LHCN-M2 (cell line): Measurements from ENCODE around the gene NXPH4. TPM values are rescaled to one million over a fixed set of nuclear protein-coding genes. Genes with fewer than 3 reads are reported as not detected.

ENCODE experiments used
- DNase-seq: peaks from one replicate; pipeline ENCODE4 v3.0.0-alpha.2; 2012; ENCODE audit warnings: low read depth
- total RNA-seq: library from RNA; depleted of rRNA; stranded (reverse); fragments of >200 nt; gene quantifications from 2 replicates; pipeline ENCODE4 v1.2.3, GENCODE V29; 2014

The NXPH4 gene
- total RNA-seq, 1 experiment from 2014 or later, result 1.4 TPM

GRCh38 chr12:57183939-57184725, 32.5 kb upstream of the NXPH4 start:
- DNase-seq, result no peak

DNA sequence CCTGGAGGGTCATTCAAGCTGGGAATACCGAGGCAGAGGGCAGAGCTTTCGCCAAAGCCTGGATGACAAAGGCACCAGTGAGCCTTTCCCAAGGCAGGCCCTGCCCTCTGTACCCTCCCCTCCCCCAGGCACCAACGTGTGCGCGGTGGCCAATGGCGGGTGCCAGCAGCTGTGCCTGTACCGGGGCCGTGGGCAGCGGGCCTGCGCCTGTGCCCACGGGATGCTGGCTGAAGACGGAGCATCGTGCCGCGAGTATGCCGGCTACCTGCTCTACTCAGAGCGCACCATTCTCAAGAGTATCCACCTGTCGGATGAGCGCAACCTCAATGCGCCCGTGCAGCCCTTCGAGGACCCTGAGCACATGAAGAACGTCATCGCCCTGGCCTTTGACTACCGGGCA, 31.2 kb upstream of the NXPH4 start:
- DNase-seq, result no peak

GRCh38 chr12:57185906-57186508, 30.6 kb upstream of the NXPH4 start:
- DNase-seq, result no peak

- DNase-seq, result no peak
Measured at GRCh38 chr12:57187222-57188089, 29.1 kb upstream of the NXPH4 start.

DNA sequence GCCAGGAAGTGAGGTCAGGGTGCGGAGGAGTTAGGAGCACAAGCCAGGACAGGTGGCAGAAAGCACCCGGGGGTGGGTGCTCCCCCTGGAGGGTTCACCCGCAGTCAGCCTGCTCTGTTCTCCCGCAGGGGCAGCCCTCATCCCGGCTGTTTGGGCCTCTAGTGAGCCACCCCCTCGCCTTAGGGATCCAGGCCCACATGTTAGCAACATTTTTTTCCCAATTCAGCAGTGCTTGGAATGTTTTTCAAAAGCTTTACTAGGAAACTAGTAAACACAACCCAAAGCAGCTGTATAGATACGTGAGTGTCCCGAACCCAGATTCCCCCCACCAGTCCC, 28.5 kb upstream of the NXPH4 start:
- no peak for DNase-seq

DNA sequence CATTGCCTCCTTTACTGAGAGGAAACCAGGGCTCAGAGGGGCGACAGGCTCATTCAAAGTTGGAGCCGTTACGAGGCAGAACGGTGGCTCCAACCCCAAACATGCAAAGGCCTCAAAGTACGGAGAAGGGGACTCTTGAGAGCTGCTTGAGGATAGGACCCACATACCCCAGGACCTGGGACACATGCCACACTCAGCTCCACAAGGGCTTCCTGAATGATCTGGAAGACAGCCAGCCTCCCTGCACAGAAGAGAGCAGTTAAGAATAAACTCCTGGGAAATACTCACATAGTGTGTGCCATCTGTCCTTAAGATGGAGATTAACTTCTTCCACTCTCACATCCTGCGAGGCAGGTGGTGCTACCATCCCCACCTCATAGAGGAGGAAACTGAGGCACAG, 26.6 kb upstream of the NXPH4 start:
- DNase-seq, result no peak

GRCh38 chr12:57190821-57191220, 25.8 kb upstream of the NXPH4 start:
- no peak for DNase-seq

GRCh38 chr12:57191410-57191809, 25.2 kb upstream of the NXPH4 start:
- no peak for DNase-seq

GRCh38 chr12:57192920-57193319, 23.7 kb upstream of the NXPH4 start:
- no peak for DNase-seq

GRCh38 chr12:57193706-57194245, 22.8 kb upstream of the NXPH4 start:
- DNase-seq, result no peak

DNA sequence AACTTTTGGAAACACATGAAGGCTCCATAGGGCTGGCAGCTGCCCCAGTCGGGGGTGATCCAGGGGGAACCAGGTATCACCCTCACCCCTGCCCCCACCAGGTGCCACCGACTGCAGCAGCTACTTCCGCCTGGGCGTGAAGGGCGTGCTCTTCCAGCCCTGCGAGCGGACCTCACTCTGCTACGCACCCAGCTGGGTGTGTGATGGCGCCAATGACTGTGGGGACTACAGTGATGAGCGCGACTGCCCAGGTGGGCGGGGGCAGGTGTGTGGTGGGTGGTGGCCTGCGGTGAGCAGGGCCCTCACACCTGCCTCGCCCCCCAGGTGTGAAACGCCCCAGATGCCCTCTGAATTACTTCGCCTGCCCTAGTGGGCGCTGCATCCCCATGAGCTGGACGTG, 22.3 kb upstream of the NXPH4 start:
- no peak for DNase-seq

- DNase-seq, result no peak
Measured at GRCh38 chr12:57195186-57195585, 21.4 kb upstream of the NXPH4 start.

DNA sequence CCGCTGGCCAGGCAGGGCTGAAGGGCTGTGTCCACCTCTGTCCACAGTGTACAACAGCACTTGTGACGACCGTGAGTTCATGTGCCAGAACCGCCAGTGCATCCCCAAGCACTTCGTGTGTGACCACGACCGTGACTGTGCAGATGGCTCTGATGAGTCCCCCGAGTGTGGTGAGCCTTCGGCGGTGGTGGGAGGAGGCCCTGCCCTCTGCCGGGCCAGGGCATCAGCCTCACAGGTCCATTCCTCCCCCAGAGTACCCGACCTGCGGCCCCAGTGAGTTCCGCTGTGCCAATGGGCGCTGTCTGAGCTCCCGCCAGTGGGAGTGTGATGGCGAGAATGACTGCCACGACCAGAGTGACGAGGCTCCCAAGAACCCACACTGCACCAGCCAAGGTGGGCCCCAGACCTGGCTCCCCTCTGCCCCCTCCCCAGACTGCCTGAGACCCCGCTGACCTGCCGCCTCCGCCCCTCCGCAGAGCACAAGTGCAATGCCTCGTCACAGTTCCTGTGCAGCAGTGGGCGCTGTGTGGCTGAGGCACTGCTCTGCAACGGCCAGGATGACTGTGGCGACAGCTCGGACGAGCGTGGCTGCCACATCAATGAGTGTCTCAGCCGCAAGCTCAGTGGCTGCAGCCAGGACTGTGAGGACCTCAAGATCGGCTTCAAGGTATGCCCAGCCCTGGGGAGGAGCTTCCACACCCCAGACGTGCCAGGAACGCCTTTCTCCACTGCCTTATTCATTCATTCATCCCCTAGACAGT, 20.8 kb upstream of the NXPH4 start:
- DNase-seq, result no peak

GRCh38 chr12:57196439-57196838, 20.2 kb upstream of the NXPH4 start:
- no peak for DNase-seq

DNA sequence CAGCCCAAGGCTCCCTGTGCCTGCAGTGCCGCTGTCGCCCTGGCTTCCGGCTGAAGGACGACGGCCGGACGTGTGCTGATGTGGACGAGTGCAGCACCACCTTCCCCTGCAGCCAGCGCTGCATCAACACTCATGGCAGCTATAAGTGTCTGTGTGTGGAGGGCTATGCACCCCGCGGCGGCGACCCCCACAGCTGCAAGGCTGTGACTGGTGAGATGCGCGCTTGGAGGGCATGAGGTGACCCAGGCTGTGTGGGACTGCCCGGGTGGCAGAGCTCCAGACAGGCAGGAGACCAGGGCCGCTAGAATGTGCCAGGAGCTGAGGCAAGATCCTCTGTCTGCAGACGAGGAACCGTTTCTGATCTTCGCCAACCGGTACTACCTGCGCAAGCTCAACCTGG, 19.6 kb upstream of the NXPH4 start:
- DNase-seq, result no peak

- no peak for DNase-seq
Measured at GRCh38 chr12:57198329-57198728, 18.3 kb upstream of the NXPH4 start.

- no peak for DNase-seq
Measured at GRCh38 chr12:57199191-57199590, 17.4 kb upstream of the NXPH4 start.

DNA sequence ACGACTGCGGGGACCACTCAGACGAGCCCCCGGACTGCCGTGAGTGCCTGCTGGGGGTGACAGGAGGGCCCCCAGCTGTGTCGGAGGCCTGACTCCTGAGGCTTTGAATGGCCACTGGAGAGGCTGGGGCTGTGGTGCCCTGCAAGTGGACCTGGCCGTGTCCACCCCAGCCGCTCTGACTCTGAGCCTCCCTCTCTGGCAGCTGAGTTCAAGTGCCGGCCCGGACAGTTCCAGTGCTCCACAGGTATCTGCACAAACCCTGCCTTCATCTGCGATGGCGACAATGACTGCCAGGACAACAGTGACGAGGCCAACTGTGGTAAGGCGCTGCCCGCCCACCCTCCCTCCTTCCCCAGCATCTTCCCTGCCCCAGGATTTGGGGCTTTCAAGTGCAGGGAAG, 16.1 kb upstream of the NXPH4 start:
- DNase-seq, result no peak

DNA sequence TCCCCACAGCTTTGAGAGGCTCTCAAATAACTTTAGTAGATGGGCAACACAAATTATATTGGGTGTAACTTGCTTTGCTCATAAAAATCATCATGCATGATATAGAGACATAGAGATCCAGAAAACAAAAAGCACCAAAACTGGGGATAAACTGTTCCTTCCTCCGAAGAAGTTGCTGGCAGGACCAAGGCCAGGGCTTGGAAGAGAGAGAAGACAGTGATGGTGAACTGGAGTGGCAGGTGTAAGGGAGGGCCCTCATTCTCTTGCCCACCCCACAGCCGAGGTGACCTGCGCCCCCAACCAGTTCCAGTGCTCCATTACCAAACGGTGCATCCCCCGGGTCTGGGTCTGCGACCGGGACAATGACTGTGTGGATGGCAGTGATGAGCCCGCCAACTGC, 15.4 kb upstream of the NXPH4 start:
- no peak for DNase-seq

GRCh38 chr12:57201631-57202030, 15.0 kb upstream of the NXPH4 start:
- no peak for DNase-seq

- no peak for DNase-seq
Measured at GRCh38 chr12:57202321-57202720, 14.3 kb upstream of the NXPH4 start.

- DNase-seq, result no peak
Measured at GRCh38 chr12:57203201-57203600, 13.4 kb upstream of the NXPH4 start.
